GM10248 (cell line): Measurements from ENCODE around the gene DNM3.

ENCODE experiments used
- CTCF ChIA-PET: fragments of 300-600 bp; sonication (Branson Sonifier 250); formaldehyde crosslinking; extraction: SDS; loops from one replicate; lab custom pipeline; 2021; ENCODE audit warnings: antibody characterized with exemption; lab: Yijun Ruan, JAX
- POLR2A ChIA-PET: fragments of 350-650 bp; sonication (Branson Sonifier 250); formaldehyde crosslinking; extraction: SDS; loops from one replicate; lab custom pipeline; 2020; ENCODE audit warnings: antibody characterized with exemption; lab: Yijun Ruan, JAX
- DNase-seq: peaks from one replicate; pipeline ENCODE4 v3.0.0; 2012; ENCODE audit errors: extremely low spot score
- TF ChIP-seq, protein P1 (sequence below): IDR thresholded peaks from 2 replicates; pipeline ENCODE4 v1.5.1; 2012; ENCODE audit warnings: mild to moderate bottlenecking, low read depth; ENCODE audit errors: extremely low read depth, missing control alignments, control extremely low read depth

The DNM3 gene

DNA sequence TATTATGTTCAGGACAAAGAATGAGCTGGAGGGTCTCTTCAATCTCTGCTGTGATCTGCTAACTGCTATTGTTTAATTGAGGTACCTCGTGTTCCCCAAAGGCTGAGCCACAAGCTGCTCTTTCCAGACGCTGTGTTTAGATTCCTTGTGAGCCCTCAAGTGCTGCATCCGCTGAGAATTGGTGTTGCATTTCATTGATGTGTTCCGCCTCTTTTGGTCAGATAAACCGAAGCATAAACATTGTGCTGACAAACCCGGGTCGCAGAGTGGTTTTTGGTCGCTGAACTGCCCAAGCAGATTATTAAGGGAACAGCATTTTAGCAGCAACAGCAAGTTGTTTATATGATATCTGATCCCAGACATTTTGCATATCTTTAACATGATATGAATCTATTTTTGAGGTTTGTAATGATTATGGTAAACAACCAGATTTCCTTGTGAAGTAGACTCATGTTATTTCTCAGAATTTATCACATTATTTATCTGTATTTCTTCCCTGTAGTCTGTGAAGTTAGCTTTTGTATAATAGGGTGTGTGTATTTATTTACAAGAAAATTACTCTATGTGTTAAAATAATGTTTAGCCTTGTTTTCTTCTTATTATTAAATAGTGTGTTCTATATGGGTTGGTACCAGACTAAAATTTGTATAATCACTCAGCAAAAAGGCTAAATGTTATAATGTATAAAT lies 362.0 kb downstream of the DNM3 start:
- TF ChIP-seq, protein P1, sequence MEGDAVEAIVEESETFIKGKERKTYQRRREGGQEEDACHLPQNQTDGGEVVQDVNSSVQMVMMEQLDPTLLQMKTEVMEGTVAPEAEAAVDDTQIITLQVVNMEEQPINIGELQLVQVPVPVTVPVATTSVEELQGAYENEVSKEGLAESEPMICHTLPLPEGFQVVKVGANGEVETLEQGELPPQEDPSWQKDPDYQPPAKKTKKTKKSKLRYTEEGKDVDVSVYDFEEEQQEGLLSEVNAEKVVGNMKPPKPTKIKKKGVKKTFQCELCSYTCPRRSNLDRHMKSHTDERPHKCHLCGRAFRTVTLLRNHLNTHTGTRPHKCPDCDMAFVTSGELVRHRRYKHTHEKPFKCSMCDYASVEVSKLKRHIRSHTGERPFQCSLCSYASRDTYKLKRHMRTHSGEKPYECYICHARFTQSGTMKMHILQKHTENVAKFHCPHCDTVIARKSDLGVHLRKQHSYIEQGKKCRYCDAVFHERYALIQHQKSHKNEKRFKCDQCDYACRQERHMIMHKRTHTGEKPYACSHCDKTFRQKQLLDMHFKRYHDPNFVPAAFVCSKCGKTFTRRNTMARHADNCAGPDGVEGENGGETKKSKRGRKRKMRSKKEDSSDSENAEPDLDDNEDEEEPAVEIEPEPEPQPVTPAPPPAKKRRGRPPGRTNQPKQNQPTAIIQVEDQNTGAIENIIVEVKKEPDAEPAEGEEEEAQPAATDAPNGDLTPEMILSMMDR: no peak

GRCh38 chr1:172203902-172204301 lies 362.6 kb downstream of the DNM3 start:
- ChIA-PET POLR2A (no interaction called here), CTCF (no interaction called here)
- TF ChIP-seq, protein P1: no peak
- DNase-seq: no peak

More for the DNA sequence above, 362.0 kb downstream of the DNM3 start:
- DNase-seq: no peak
- ChIA-PET CTCF (no interaction called here), POLR2A (no interaction called here)

GRCh38 chr1:172206256-172206655 lies 365.0 kb downstream of the DNM3 start:
- POLR2A ChIA-PET: no interaction called here
- TF ChIP-seq, protein P1: no peak
- CTCF ChIA-PET: interaction anchor here (0.9 kb wide), 1 partner anchor 26 kb away, joined by 4 read pairs; no protein-coding TSS in a partner anchor
- no peak for DNase-seq

- POLR2A ChIA-PET: no interaction called here
- CTCF ChIA-PET: interaction anchor here (0.7 kb wide), 1 partner anchor 10 kb away, joined by 4 read pairs; no protein-coding TSS in a partner anchor
- TF ChIP-seq, protein P1: no peak
Measured at GRCh38 chr1:172208635-172209034, 367.3 kb downstream of the DNM3 start.

GRCh38 chr1:172211221-172211620 lies 369.9 kb downstream of the DNM3 start:
- CTCF ChIA-PET: interaction anchor here (2.0 kb wide), 1 partner anchor 10 kb away, joined by 7 read pairs; no protein-coding TSS in a partner anchor
- POLR2A ChIA-PET: no interaction called here
- DNase-seq: no peak
- TF ChIP-seq, protein P1: no peak

More at GRCh38 chr1:172208635-172209034, 367.3 kb downstream of the DNM3 start:
- no peak for DNase-seq

GRCh38 chr1:172212124-172212523 lies 370.8 kb downstream of the DNM3 start:
- DNase-seq: no peak
- POLR2A ChIA-PET: no interaction called here
- CTCF ChIA-PET: interaction anchor here (2.0 kb wide), 1 partner anchor 9 kb away, joined by 7 read pairs; no protein-coding TSS in a partner anchor
- TF ChIP-seq, protein P1: no peak
